ENCODE results near the gene CEACAM19. TPM values are rescaled to one million over a fixed set of nuclear protein-coding genes. Genes with fewer than 3 reads are reported as not detected.

CEACAM19 gene
- total and polyA plus RNA-seq, 2 donors (not counting 3 experiments of a cell fraction or from before 2014, with no cell fraction given) = 9.9 to 14.5 TPM

DNA sequence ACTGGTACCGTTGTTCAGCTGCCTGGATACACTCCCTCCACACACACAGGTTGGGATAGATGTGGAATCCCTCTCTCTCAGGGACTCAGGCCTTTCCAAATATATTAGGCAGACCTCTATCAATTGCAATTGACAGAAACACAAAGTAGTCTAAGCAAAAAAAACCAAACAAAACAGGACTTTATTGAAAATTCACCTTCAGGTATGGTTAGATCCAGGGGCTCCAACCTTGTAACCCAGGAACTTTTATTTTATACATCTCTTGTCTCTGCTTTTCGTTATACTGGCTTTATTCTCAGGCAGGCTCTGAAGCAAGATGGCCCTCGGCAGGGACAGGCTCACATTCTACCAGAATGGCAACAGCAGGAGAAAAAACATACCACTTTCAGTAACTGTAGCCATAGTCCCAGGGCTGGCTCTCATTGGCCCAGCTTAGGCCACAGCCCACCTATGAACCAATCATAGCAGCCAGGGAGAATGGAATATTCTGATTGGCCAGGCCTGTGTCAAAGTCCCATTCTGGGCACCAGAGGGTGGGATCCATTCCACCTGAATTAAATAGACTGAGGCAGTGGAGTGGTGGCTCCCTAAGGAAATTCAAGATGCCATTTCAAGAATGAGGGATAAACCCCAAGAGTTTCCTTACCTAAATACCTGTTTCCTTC lies 13.1 kb upstream of the CEACAM19 start:
- TF ChIP-seq POLR2A (IDR thresholded peaks at IDR 0.05; ENCODE audit: low read depth, low read length) (peak; percentile 36), JUN (IDR thresholded peaks at IDR 0.05; ENCODE audit: borderline replicate concordance, insufficient read depth, insufficient read length, low read depth) (no peak), GATA2 (IDR thresholded peaks at IDR 0.05; ENCODE audit: insufficient read depth, insufficient read length, low read depth, low read length) (no peak), POLR2AphosphoS5 (IDR thresholded peaks at IDR 0.05; ENCODE audit: insufficient read depth, low read depth, low read length) (peak; percentile 5), FOS (IDR thresholded peaks at IDR 0.05; ENCODE audit: borderline replicate concordance, insufficient read depth, low read length) (no peak), EZH2 (IDR thresholded peaks at IDR 0.05; ENCODE audit: borderline replicate concordance, low read depth, low read length, severe bottlenecking) (no peak), MYC (IDR thresholded peaks at IDR 0.05; ENCODE audit: low read depth, low read length) (no peak)
- TF ChIP-seq, protein P1, sequence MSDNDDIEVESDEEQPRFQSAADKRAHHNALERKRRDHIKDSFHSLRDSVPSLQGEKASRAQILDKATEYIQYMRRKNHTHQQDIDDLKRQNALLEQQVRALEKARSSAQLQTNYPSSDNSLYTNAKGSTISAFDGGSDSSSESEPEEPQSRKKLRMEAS (IDR thresholded peaks at IDR 0.05; ENCODE audit: insufficient read depth, insufficient read length) = no peak
- TF ChIP-seq, protein P2, sequence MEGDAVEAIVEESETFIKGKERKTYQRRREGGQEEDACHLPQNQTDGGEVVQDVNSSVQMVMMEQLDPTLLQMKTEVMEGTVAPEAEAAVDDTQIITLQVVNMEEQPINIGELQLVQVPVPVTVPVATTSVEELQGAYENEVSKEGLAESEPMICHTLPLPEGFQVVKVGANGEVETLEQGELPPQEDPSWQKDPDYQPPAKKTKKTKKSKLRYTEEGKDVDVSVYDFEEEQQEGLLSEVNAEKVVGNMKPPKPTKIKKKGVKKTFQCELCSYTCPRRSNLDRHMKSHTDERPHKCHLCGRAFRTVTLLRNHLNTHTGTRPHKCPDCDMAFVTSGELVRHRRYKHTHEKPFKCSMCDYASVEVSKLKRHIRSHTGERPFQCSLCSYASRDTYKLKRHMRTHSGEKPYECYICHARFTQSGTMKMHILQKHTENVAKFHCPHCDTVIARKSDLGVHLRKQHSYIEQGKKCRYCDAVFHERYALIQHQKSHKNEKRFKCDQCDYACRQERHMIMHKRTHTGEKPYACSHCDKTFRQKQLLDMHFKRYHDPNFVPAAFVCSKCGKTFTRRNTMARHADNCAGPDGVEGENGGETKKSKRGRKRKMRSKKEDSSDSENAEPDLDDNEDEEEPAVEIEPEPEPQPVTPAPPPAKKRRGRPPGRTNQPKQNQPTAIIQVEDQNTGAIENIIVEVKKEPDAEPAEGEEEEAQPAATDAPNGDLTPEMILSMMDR (IDR thresholded peaks at IDR 0.05; ENCODE audit: extremely low read depth in 1 of 2, insufficient read depth in 1 of 2, low read depth in 1 of 2, low read length in 2 of 2) = no peak
- DNase-seq (ENCODE audit: low read depth, low spot score) = peak; percentile 19
- H3K9ac ChIP-seq (replicated peaks; ENCODE audit: extremely low read depth, insufficient read depth, low read length) = no peak overlapping the region
- H3K36me3 ChIP-seq (ENCODE audit: control insufficient read depth in 2 of 2, extremely low read depth in 1 of 2, insufficient read depth in 2 of 2, low read length in 2 of 2) = peaks cover 48 to 50% of the 10 kb centered on the region in 2 experiments
- dilution Hi-C loops (cut with MboI; ENCODE audit: extremely low pct_ligation_motif_present, low sequenced_read_pairs) = no loop called here
- ChIA-PET POLR2A (interaction anchor here (1.7 kb wide), 1 partner anchor 70 kb away, joined by 7 read pairs; no protein-coding TSS in a partner anchor), CTCF (interaction anchor here (0.8 to 13.3 kb wide), 9 partner anchors 65 to 188 kb away, joined by 3 to 272 read pairs (median 14); partner anchors contain the start of gene NECTIN2)
- no peaks in the 10 kb centered on the region for H3K9me3 ChIP-seq (replicated peaks; ENCODE audit: control insufficient read depth, insufficient read depth, low read length)
- intact Hi-C loops (cut with micrococcal nuclease) = no loop called here
- no peaks in the 10 kb centered on the region for H3K27me3 ChIP-seq (ENCODE audit: control insufficient read depth in 2 of 2, insufficient read depth in 2 of 2, low read length in 2 of 2)
- no TSS peak for BruUV-seq (replicated peaks)
- peaks cover 4% of the 10 kb centered on the region for H3K79me2 ChIP-seq (ENCODE audit: control insufficient read depth, insufficient read depth, low read length)
- no peak overlapping the region for H3K4me3 ChIP-seq (replicated peaks in 1 of 3; ENCODE audit: insufficient read depth in 1 of 3, low read depth in 1 of 3, low read length in 3 of 3)
- no peaks in the 10 kb centered on the region for H3K9me1 ChIP-seq (replicated peaks; ENCODE audit: control insufficient read depth, extremely low read depth, insufficient read depth, low read length)
- no peak overlapping the region for H3K4me2 ChIP-seq (ENCODE audit: insufficient read depth, low read length)
- no peak overlapping the region for H2AFZ ChIP-seq (ENCODE audit: low read depth, low read length)
- H4K20me1 ChIP-seq (replicated peaks; ENCODE audit: control insufficient read depth, extremely low read depth, insufficient read depth, low read length) = no peaks in the 10 kb centered on the region
- no peaks in the 10 kb centered on the region for H3K4me1 ChIP-seq (ENCODE audit: control insufficient read depth, extremely low read depth, insufficient read depth, low read length)
- no peak overlapping the region for H3K27ac ChIP-seq (ENCODE audit: insufficient read depth, low read depth, low read length)
- peak; percentile 58 for FAIRE-seq
